ENCODE results near the gene MSANTD4.
"Not testable (repeated sequence)": the region's sequence is repeated elsewhere in the genome, so short reads cannot be mapped to it uniquely, and the experiment has no call there.

The MSANTD4 gene

GRCh38 chr11:106021967-106022794 is at the start of gene MSANTD4:
TSS of gene MSANTD4 (minus strand) at chr11:106022240. CDS start at chr11:106010917, 11,323 bp downstream.
- peak; percentile 99 for DNase-seq

- no peak for DNase-seq
Observed at GRCh38 chr11:106070606-106071005, 48.6 kb upstream of the MSANTD4 start.

- no peak for DNase-seq
Observed at GRCh38 chr11:106063009-106063408, 41.0 kb upstream of the MSANTD4 start.

- no peak for DNase-seq
Observed at GRCh38 chr11:106061954-106062949, 40.2 kb upstream of the MSANTD4 start.

- DNase-seq, result no peak
Observed at GRCh38 chr11:106061249-106061784, 39.3 kb upstream of the MSANTD4 start.

GRCh38 chr11:106059617-106060016 is 37.6 kb upstream of the MSANTD4 start:
- DNase-seq, result no peak

GRCh38 chr11:106058377-106058776 is 36.3 kb upstream of the MSANTD4 start:
- not testable (repeated sequence) for DNase-seq

GRCh38 chr11:106051103-106051502 is 29.1 kb upstream of the MSANTD4 start:
- DNase-seq, result no peak

- DNase-seq, result no peak
Observed at GRCh38 chr11:106049727-106050476, 27.9 kb upstream of the MSANTD4 start.

GRCh38 chr11:106047631-106048030 is 25.6 kb upstream of the MSANTD4 start:
- no peak for DNase-seq

- DNase-seq, result no peak
Observed at GRCh38 chr11:106043540-106043939, 21.5 kb upstream of the MSANTD4 start.

- DNase-seq, result no peak
Observed at GRCh38 chr11:106032861-106033260, 10.8 kb upstream of the MSANTD4 start.

- no peak for DNase-seq
Observed at GRCh38 chr11:106031936-106032335, 9.9 kb upstream of the MSANTD4 start.

GRCh38 chr11:106031202-106031810 is 9.3 kb upstream of the MSANTD4 start:
- DNase-seq, result no peak

- no peak for DNase-seq
Observed at GRCh38 chr11:106030609-106031008, 8.6 kb upstream of the MSANTD4 start.

- no peak for DNase-seq
Observed at GRCh38 chr11:106022795-106023275, 795 bp upstream of the MSANTD4 start.

- no peak for DNase-seq
Observed at GRCh38 chr11:106021181-106021966, 666 bp downstream of the MSANTD4 start.

- DNase-seq, result no peak
Observed at GRCh38 chr11:106017093-106017492, 4.9 kb downstream of the MSANTD4 start.

GRCh38 chr11:106015066-106015465 is 7.0 kb downstream of the MSANTD4 start:
- DNase-seq, result no peak

- DNase-seq, result no peak
Observed at GRCh38 chr11:106014620-106015019, 7.4 kb downstream of the MSANTD4 start.

- DNase-seq, result no peak
Observed at GRCh38 chr11:106014035-106014434, 8.0 kb downstream of the MSANTD4 start.
